Bronchial epithelial cell (primary cell): ENCODE results near the gene ADCY7. TPM values are rescaled to one million over a fixed set of nuclear protein-coding genes. Genes with fewer than 3 reads are reported as not detected.

ENCODE experiments used
- DNase-seq: peaks from one replicate; pipeline ENCODE4 v3.0.0-alpha.2; 2010; ENCODE audit warnings: low read depth
- FAIRE-seq: peaks from 2 replicates; lab custom pipeline; 2011; peaks lifted over from hg19 to GRCh38; lab: Jason Lieb, UNC
- H3K27me3 ChIP-seq: 2 replicates; pipeline ENCODE4 v1.5.1; 2011; ENCODE audit warnings: low read length; ENCODE audit not compliant: control insufficient read depth, insufficient read depth
- H3K36me3 ChIP-seq: 2 replicates; pipeline ENCODE4 v1.5.1; 2011; ENCODE audit warnings: low read length; ENCODE audit not compliant: control insufficient read depth, insufficient read depth
- H3K4me3 ChIP-seq: 2 replicates; pipeline ENCODE4 v1.5.1; 2011; ENCODE audit warnings: mild to moderate bottlenecking, low read depth, low read length, control low read depth
- total RNA-seq: library from RNA; depleted of rRNA; stranded (reverse); fragments of >200 nt; gene quantifications from 2 replicates; pipeline ENCODE4 v1.2.1, GENCODE V29; 2014
- TF ChIP-seq, protein P1 (sequence below): IDR thresholded peaks from 2 replicates; pipeline ENCODE4 v1.5.1; 2011; ENCODE audit warnings: mild to moderate bottlenecking, moderate library complexity, low read length, control low read depth, inconsistent platforms; ENCODE audit not compliant: insufficient read depth, severe bottlenecking

The ADCY7 gene
- total RNA-seq, 1 donor from 2014 or later = 29.2 TPM

DNA sequence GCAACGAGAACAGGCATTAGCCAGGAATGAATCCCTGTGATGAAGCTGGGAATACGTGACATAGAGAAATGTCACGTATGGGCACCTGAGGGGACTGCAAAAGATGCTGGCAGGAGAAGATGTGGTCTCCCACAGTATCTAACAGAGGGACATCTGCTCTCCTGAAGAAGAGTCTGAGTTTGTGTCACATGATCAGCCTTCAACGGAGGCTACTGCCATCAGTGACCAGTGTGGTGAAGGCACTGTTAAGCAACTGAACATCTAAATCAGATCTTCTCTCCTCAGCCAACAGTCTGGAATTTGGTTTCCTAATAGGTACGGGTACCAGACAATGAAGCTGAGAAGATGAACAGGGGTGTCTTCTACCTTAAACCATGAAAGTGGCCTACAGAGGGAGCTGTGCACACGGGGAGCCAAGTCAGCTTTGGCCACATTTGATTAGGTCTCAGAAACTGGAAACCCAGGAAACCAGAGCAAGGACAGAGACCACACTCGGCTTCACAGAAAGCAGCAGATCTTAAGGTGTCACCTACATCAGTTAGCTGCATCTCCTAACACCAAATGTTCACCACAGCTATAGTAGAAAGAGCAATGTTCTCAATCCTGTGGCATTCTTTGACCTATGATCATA is 60.6 kb downstream of the ADCY7 start:
- TF ChIP-seq, protein P1, sequence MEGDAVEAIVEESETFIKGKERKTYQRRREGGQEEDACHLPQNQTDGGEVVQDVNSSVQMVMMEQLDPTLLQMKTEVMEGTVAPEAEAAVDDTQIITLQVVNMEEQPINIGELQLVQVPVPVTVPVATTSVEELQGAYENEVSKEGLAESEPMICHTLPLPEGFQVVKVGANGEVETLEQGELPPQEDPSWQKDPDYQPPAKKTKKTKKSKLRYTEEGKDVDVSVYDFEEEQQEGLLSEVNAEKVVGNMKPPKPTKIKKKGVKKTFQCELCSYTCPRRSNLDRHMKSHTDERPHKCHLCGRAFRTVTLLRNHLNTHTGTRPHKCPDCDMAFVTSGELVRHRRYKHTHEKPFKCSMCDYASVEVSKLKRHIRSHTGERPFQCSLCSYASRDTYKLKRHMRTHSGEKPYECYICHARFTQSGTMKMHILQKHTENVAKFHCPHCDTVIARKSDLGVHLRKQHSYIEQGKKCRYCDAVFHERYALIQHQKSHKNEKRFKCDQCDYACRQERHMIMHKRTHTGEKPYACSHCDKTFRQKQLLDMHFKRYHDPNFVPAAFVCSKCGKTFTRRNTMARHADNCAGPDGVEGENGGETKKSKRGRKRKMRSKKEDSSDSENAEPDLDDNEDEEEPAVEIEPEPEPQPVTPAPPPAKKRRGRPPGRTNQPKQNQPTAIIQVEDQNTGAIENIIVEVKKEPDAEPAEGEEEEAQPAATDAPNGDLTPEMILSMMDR = peak; percentile 66

DNA sequence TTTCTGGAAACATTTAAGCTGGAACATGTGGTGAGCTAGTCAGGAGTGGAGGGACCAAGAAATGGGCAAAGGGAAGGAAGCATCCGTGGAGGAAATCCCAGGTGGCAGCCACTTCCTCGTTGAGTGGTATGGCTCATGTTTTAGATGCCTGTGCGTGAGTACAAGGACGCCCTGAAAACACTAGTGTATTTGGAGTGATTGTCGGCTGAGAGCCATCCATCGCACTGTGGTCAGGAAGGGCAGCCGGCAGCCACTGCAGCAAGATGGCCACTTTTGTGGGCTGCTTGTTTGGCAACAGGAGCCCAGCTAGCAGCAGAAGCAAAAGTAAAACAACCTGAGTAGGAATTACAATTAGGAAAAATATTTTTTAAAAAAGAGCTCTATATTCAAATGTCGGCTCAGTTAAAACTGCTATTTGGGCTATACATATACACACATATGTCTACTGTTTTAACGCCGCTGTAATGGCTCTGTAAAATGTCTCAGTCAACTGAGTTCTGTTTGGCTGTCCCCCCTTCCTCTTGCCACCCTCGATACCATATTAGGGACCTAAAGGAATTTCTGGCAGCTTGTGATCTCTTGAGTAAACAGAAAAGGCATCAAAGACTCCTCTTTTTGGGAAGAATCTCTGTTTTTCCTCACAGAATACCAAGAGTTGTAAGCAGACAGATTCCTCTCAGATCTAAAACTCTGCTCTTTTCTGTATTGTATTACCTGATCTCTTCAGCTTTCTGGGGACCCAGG is 63.3 kb downstream of the ADCY7 start:
- H3K4me3 ChIP-seq = no peak overlapping the region
- H3K27me3 ChIP-seq = no peaks in the 10 kb centered on the region
- FAIRE-seq (no peak), DNase-seq (no peak)
- TF ChIP-seq, protein P1 = no peak
- peaks cover 10% of the 10 kb centered on the region for H3K36me3 ChIP-seq

More for the DNA sequence above, 60.6 kb downstream of the ADCY7 start:
- Histone ChIP-seq H3K36me3 (peaks cover 12% of the 10 kb centered on the region), H3K4me3 (no peak overlapping the region), H3K27me3 (no peaks in the 10 kb centered on the region)
- FAIRE-seq (no peak), DNase-seq (peak; percentile 44)

DNA sequence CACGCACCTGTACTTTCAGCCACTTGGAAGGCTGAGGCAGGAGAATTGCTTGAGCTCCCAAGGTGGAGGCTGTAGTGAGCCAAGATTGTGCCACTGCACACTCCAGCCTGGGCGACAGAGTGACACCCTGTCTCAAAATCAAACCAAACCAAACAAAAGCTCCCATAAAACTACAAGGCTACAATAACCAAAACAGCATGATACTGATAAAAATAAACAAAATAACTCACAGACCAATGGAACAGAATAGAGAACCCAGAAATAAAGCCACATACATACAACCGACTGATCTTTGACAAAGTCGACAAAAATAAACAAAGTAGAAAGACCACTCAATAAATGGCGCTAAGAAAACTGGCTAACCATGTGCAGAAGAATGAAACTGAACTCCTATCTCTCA is 65.2 kb downstream of the ADCY7 start:
- no peaks in the 10 kb centered on the region for H3K27me3 ChIP-seq
- TF ChIP-seq, protein P1 = no peak
- no peak overlapping the region for H3K4me3 ChIP-seq
- DNase-seq = no peak
- FAIRE-seq = no peak
- peaks cover 11% of the 10 kb centered on the region for H3K36me3 ChIP-seq

DNA sequence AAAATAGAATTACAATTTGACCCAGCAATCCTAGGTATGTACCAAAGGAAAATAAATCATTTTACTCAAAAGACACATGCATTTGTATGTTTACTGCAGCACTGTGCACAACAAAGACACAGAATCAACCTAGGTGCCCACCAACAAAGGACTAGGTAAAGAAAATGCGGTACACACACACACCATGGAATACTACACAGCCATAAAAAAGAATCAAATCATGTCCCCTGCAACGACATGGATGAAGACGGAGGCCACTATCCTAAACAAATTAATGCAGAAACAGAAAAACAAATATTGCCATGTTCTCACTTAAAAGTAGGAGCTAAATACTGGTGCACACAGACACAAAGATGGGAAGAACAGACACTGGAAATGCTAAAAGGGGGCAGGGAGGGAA is 66.2 kb downstream of the ADCY7 start:
- Histone ChIP-seq H3K36me3 (peaks cover 9% of the 10 kb centered on the region), H3K4me3 (no peak overlapping the region), H3K27me3 (no peaks in the 10 kb centered on the region)
- no peak for DNase-seq
- FAIRE-seq = no peak
- TF ChIP-seq, protein P1 = no peak

DNA sequence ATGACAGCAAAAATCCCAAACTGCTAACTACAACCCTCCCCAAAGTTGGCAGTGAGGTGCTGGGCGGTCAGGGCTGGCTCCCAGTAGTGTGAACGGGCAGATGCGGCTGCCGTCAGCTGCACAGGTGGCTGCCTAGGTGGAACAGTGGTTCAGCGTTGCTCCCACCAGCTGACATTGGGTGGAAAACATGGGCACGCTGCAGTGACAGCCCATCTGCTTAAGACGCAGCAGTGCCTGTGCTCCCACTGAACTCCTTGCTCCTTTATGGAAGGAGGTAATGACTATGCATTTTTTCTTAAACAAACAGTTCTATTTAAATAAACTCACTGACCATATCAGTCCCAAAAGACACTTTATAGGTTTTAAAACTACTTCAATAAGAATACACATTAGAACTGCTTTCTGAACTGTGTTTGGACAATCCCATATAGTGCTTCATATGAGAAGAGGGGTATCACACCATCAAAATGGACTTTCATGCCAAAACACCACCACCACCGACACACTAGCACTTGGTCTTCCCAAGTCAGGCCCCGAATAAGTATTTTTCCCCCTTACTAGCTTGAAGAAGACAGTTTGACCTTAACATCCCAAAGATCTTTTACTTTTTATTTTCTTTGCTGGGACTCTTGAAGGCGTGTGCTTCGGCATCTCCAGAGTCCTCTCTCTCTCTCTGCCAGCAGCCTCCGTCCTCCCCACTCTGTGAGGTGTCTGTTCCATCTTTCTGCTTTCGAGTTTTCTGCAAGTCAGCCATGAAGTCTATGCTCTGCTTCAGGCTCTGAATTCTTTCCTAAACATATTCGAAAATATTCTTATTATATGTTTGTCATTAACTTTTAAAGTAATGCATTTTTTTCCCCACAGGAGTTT is 68.0 kb downstream of the ADCY7 start:
- TF ChIP-seq, protein P1 = no peak
- Histone ChIP-seq H3K27me3 (no peaks in the 10 kb centered on the region), H3K4me3 (no peak overlapping the region), H3K36me3 (peaks cover 6% of the 10 kb centered on the region)
- no peak for FAIRE-seq
- DNase-seq = no peak
